ENCODE results near the gene NDUFB7. TPM values are rescaled to one million over a fixed set of nuclear protein-coding genes. Genes with fewer than 3 reads are reported as not detected.
A peak's percentile ranks its signal among the peaks of the same experiment; 100 is the strongest.

The NDUFB7 gene
- total RNA-seq, 1 experiment from 2014 or later, result 155 TPM

GRCh38 chr19:14517840-14518505 lies 53.9 kb downstream of the NDUFB7 start, which contains the start of gene DNAJB1:
Gene DNAJB1 (minus strand): TSS chr19:14518397. CDS start chr19:14518349, 48 bp downstream.
- H4K8ac ChIP-seq (replicated peaks; ENCODE audit: insufficient read length, low read depth, low read length), result no peak within 1 kb of the TSS
- H3K9me3 ChIP-seq (ENCODE audit: control insufficient read depth, low read depth, low read length), result no peaks in the 10 kb centered on the region
- no CpG with 5 or more reads among the region's 82 CpGs for WGBS (ENCODE audit: extremely low coverage, insufficient read length, low lambda C conversion rate)
- Mint-ChIP-seq H3K27ac (peak within 1 kb of the TSS; percentile 87 to 99 (median 91)), H3K27me3 (ENCODE audit: low read depth) (peaks cover 1% of the 10 kb centered on the region; the same call in 1 of the 2 replicates), H3K9me3 (no peaks in the 10 kb centered on the region), H3K4me1 (peaks cover 26 to 31% of the 10 kb centered on the region in 2 experiments), H3K4me3 (peak within 1 kb of the TSS; percentile 91 to 96), H3K36me3 (ENCODE audit: insufficient read depth in 1 of 3, low read depth in 3 of 3) (peaks cover 27 to 36% (median 32%) of the 10 kb centered on the region in 3 experiments; a peak in 6 of 7 replicates)
- H4K91ac ChIP-seq (ENCODE audit: insufficient read length, low read depth, low read length), result no peak within 1 kb of the TSS
- no peak within 1 kb of the TSS for H3K23ac ChIP-seq (ENCODE audit: insufficient read length, low read depth, low read length)
- no peak within 1 kb of the TSS for H2BK20ac ChIP-seq (ENCODE audit: low read depth, low read length, poor library complexity, severe bottlenecking)
- H2BK15ac ChIP-seq (ENCODE audit: low read depth, low read length), result no peak within 1 kb of the TSS; the same call in 1 of the 2 replicates
- DNase-seq, result no peak
- no peak within 1 kb of the TSS for H3K4ac ChIP-seq (ENCODE audit: low read depth, low read length)
- H3K79me1 ChIP-seq (ENCODE audit: insufficient read depth, low read depth, low read length, poor library complexity, severe bottlenecking), result peaks cover 9% of the 10 kb centered on the region
- H3T11ph ChIP-seq (ENCODE audit: low read length), result no peak within 1 kb of the TSS
- H3K9ac ChIP-seq (ENCODE audit: extremely low read depth, insufficient read length, low read length), result peak within 1 kb of the TSS; percentile 90
- no peak within 1 kb of the TSS for H4K5ac ChIP-seq (ENCODE audit: insufficient read length, low read depth, low read length)
- TF ChIP-seq, protein P1, sequence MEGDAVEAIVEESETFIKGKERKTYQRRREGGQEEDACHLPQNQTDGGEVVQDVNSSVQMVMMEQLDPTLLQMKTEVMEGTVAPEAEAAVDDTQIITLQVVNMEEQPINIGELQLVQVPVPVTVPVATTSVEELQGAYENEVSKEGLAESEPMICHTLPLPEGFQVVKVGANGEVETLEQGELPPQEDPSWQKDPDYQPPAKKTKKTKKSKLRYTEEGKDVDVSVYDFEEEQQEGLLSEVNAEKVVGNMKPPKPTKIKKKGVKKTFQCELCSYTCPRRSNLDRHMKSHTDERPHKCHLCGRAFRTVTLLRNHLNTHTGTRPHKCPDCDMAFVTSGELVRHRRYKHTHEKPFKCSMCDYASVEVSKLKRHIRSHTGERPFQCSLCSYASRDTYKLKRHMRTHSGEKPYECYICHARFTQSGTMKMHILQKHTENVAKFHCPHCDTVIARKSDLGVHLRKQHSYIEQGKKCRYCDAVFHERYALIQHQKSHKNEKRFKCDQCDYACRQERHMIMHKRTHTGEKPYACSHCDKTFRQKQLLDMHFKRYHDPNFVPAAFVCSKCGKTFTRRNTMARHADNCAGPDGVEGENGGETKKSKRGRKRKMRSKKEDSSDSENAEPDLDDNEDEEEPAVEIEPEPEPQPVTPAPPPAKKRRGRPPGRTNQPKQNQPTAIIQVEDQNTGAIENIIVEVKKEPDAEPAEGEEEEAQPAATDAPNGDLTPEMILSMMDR (conservative IDR thresholded peaks at IDR 0.05), result no peak
- H4K20me1 ChIP-seq (ENCODE audit: control insufficient read depth, insufficient read depth, insufficient read length), result no peaks in the 10 kb centered on the region
- no peaks in the 10 kb centered on the region for H3K4me1 ChIP-seq (ENCODE audit: insufficient read depth, low read length)
- no peak within 1 kb of the TSS for H3K27ac ChIP-seq (ENCODE audit: insufficient read length, low read depth, low read length)
- H3K23me2 ChIP-seq (ENCODE audit: insufficient read length, low read depth, low read length, poor library complexity, severe bottlenecking), result peaks cover 9% of the 10 kb centered on the region
- H2AFZ ChIP-seq (ENCODE audit: low read length), result no peak within 1 kb of the TSS
- no peak within 1 kb of the TSS for H2AK5ac ChIP-seq (ENCODE audit: insufficient read length, low read length)
- H3K79me2 ChIP-seq (ENCODE audit: insufficient read depth, low read length), result peaks cover 14% of the 10 kb centered on the region; the same call in 1 of the 2 replicates
- H3K14ac ChIP-seq (ENCODE audit: insufficient read depth, low read length), result peak within 1 kb of the TSS; percentile 90
- H2BK12ac ChIP-seq (ENCODE audit: insufficient read length, low read depth, low read length), result peak within 1 kb of the TSS; percentile 63
- H3K27me3 ChIP-seq (ENCODE audit: insufficient read depth, low read length), result no peaks in the 10 kb centered on the region
- H3K18ac ChIP-seq (ENCODE audit: insufficient read length, low read depth, low read length), result peak within 1 kb of the TSS; percentile 91
- peak within 1 kb of the TSS; percentile 53 for H2BK120ac ChIP-seq (ENCODE audit: low read depth, low read length, poor library complexity, severe bottlenecking)
- no peak within 1 kb of the TSS for H3K56ac ChIP-seq (ENCODE audit: insufficient read length, low read depth, low read length)
- peak within 1 kb of the TSS; percentile 88 for H3K4me2 ChIP-seq (ENCODE audit: insufficient read depth, insufficient read length, low read length)
- no peak within 1 kb of the TSS for H2BK5ac ChIP-seq (ENCODE audit: insufficient read length, low read length)
